Measurements from ENCODE around the gene OPHN1.

DNA sequence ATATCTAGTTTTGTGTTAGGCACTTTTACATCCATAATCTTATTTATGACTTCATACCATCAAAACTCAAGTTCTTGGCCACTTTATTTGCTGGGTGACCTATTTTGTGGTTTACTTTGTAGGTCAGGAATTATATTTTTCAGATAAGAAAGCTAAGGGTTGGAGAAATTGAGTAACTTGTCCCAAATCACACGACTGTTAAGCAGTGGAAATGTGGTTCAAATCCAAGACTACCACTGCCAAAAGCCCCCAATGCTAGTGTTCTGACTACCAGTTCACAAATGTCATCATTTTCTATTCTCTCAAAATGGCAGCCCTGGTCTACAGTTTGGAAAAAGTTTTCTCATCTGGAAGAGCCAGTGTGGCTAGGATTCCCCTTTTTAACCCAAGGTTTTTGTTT, 74.6 kb downstream of the OPHN1 start:
- no peak for TF ChIP-seq GATA2 (IDR thresholded peaks at IDR 0.05; ENCODE audit: low read depth, low read length)
- no peak for TF ChIP-seq GATA3 (IDR thresholded peaks at IDR 0.05; ENCODE audit: low read depth, low read length)

Measured in SH-SY5Y (cell line).